Neural cell (in vitro differentiated cells): ENCODE results near the gene DNAJA3. TPM values are rescaled to one million over a fixed set of nuclear protein-coding genes. Genes with fewer than 3 reads are reported as not detected.

Experiments used
- H2AFZ ChIP-seq: fragments of 200-600, 300-800 bp; sonication (generic), shearing (Covaris generic); 2 replicates; pipeline ENCODE4 v1.6.0; 2014; ENCODE audit warnings: low read depth, mild to moderate bottlenecking, antibody characterized with exemption, low read length, moderate library complexity
- H3F3A ChIP-seq: fragments of 200-600 bp; shearing (Covaris generic); 2 replicates; pipeline ENCODE4 v1.6.1; 2016; ENCODE audit warnings: mild to moderate bottlenecking, moderate library complexity, mixed read lengths, antibody characterized with exemption, low read length; ENCODE audit not compliant: insufficient read depth, poor library complexity, severe bottlenecking
- H3K27ac ChIP-seq: fragments of 200-600, 300-800 bp; sonication (generic), shearing (Covaris generic); 2 replicates; pipeline ENCODE4 v1.5.1; 2014; ENCODE audit warnings: mild to moderate bottlenecking, low read length, moderate library complexity
- H3K27me3 ChIP-seq: fragments of 300-800, 200-600 bp; sonication (generic), shearing (Covaris generic); 2 replicates; pipeline ENCODE4 v1.6.0; 2014; ENCODE audit warnings: mild to moderate bottlenecking, low read depth, low read length, moderate library complexity; ENCODE audit not compliant: insufficient read depth
- H3K36me3 ChIP-seq: fragments of 300-800, 200-600 bp; sonication (generic), shearing (Covaris generic); 2 replicates; pipeline ENCODE4 v1.5.1; 2014; ENCODE audit warnings: mild to moderate bottlenecking, antibody characterized with exemption, low read length, moderate library complexity; ENCODE audit not compliant: insufficient read depth
- H3K4me2 ChIP-seq: fragments of 300-800, 200-600 bp; sonication (generic), shearing (Covaris generic); 2 replicates; pipeline ENCODE4 v1.6.0; 2014; ENCODE audit warnings: mild to moderate bottlenecking, low read length
- H3K4me3 ChIP-seq: fragments of 300-800, 200-600 bp; sonication (generic), shearing (Covaris generic); 2 replicates; pipeline ENCODE4 v1.5.1; 2014; ENCODE audit warnings: mild to moderate bottlenecking, low read length, moderate library complexity
- H3K79me2 ChIP-seq: fragments of 200-600 bp; shearing (Covaris generic); replicated peaks from 2 replicates; pipeline ENCODE4 v1.6.0; 2014; ENCODE audit warnings: mild to moderate bottlenecking, low read length, moderate library complexity; ENCODE audit not compliant: insufficient read depth
- H3K9ac ChIP-seq: fragments of 300-800, 200-600 bp; sonication (generic), shearing (Covaris generic); 2 replicates; pipeline ENCODE4 v1.6.1; 2016; ENCODE audit warnings: mild to moderate bottlenecking, low read length, mixed read lengths
- H3K9me2 ChIP-seq: fragments of 200-600 bp; shearing (Covaris generic); 2 replicates; pipeline ENCODE4 v1.6.1; 2016; ENCODE audit warnings: mild to moderate bottlenecking, low read length, mixed read lengths; ENCODE audit not compliant: insufficient read depth
- H3K9me3 ChIP-seq: fragments of 200-600, 300-800 bp; sonication (generic), shearing (Covaris generic); 2 replicates; pipeline ENCODE4 v1.6.1; 2016; ENCODE audit warnings: mild to moderate bottlenecking, mixed run types, low read length, moderate library complexity, mixed read lengths
- H4K20me1 ChIP-seq: fragments of 200-600 bp; shearing (Covaris generic); 2 replicates; pipeline ENCODE4 v1.6.1; 2016; ENCODE audit warnings: mild to moderate bottlenecking, mixed run types; ENCODE audit not compliant: insufficient read depth
- EP300 ChIP-seq: fragments of 450-650 bp; conservative IDR thresholded peaks from 2 replicates; pipeline ENCODE4 v1.6.1; 2014; ENCODE audit warnings: antibody characterized with exemption, mild to moderate bottlenecking, moderate library complexity; ENCODE audit not compliant: poor library complexity, severe bottlenecking
- EZH2 ChIP-seq: fragments of 200-600, 300-800 bp; shearing (Covaris generic), sonication (generic); IDR thresholded peaks from 2 replicates; pipeline ENCODE4 v1.6.1; 2014; ENCODE audit warnings: antibody characterized with exemption, low read length, borderline replicate concordance, mild to moderate bottlenecking; ENCODE audit not compliant: insufficient read depth, poor library complexity, severe bottlenecking
- MXI1 ChIP-seq: fragments of 450-650 bp; conservative IDR thresholded peaks from 2 replicates; pipeline ENCODE4 v1.6.1; 2014; ENCODE audit warnings: antibody characterized with exemption, mild to moderate bottlenecking; ENCODE audit not compliant: poor library complexity, severe bottlenecking
- POLR2AphosphoS5 ChIP-seq: IDR thresholded peaks from 2 replicates; pipeline ENCODE4 v1.6.1; 2012
- RAD21 ChIP-seq: fragments of 450-650 bp; conservative IDR thresholded peaks from 2 replicates; pipeline ENCODE4 v1.6.1; 2014; ENCODE audit warnings: antibody characterized with exemption, mild to moderate bottlenecking, moderate library complexity
- SMC3 ChIP-seq: fragments of 450-650 bp; conservative IDR thresholded peaks from 2 replicates; pipeline ENCODE4 v1.6.1; 2014; ENCODE audit warnings: antibody characterized with exemption, mild to moderate bottlenecking, moderate library complexity; ENCODE audit not compliant: poor library complexity
- TAF1 ChIP-seq: IDR thresholded peaks from 2 replicates; pipeline ENCODE4 v1.6.1; 2012; ENCODE audit warnings: low read depth
- polyA plus RNA-seq: library from polyadenylated mRNA; depleted of rRNA; stranded (reverse); fragments of >200 nt; gene quantifications from 2 replicates; pipeline ENCODE4 v1.2.3, GENCODE V29; 2014
- TF ChIP-seq, protein P1 (sequence below): fragments of 450-650 bp; IDR thresholded peaks from 2 replicates; pipeline ENCODE4 v1.5.1; 2014; ENCODE audit warnings: antibody characterized with exemption, mild to moderate bottlenecking, moderate library complexity; ENCODE audit not compliant: poor library complexity, severe bottlenecking
- TF ChIP-seq, protein P2 (sequence below): IDR thresholded peaks from 2 replicates; pipeline ENCODE4 v1.6.1; 2012; ENCODE audit warnings: borderline replicate concordance

The DNAJA3 gene
- polyA plus RNA-seq, 1 donor from 2014 or later: 44.8 TPM

DNA sequence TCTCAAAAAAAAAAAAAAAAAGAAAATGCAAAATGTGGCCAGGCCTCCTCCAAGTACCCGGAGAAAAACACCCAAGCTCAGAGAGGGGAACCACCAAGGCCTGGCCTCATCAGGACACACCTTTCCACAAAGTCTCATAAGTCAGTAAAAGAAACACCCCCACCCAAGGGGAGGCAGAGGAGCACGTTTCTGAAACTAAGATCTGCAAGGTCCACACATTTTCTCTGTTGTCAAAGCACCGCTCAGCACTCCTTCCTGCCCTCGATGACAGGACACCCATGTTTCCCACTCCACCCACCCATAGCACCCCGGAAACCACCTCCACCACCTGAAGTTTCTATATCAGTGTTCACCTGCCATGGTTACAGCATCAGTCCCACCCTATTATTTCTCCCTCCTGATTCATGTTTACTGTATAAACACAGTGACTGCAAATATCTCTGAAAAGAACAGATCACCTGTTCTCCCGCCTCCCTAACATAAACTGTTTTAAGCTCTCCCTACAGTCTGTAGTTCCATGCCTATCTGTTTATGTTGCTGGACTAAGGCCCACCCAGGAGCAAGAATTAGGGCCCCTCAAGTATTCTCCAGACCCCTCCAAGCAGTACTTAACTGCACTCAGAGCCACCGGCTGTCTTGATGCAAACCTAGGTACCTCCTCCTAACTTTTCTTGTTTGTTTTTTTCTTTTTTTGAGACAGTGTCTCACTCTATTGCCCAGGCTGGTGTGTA lies 11.3 kb upstream of the DNAJA3 start:
- Histone ChIP-seq H3K36me3 (no peaks in the 10 kb centered on the region), H3K9me2 (no peaks in the 10 kb centered on the region), H4K20me1 (no peaks in the 10 kb centered on the region), H3K9ac (no peak overlapping the region), H2AFZ (no peak overlapping the region), H3K27me3 (no peaks in the 10 kb centered on the region), H3K4me2 (no peak overlapping the region), H3F3A (no peaks in the 10 kb centered on the region), H3K27ac (no peak overlapping the region), H3K79me2 (peaks cover 11% of the 10 kb centered on the region), H3K9me3 (no peaks in the 10 kb centered on the region), H3K4me3 (peak overlapping the region; percentile 96)
- TF ChIP-seq SMC3 (no peak), MXI1 (no peak), TAF1 (no peak), POLR2AphosphoS5 (no peak), EP300 (no peak), EZH2 (no peak), RAD21 (no peak)
- TF ChIP-seq, protein P1, sequence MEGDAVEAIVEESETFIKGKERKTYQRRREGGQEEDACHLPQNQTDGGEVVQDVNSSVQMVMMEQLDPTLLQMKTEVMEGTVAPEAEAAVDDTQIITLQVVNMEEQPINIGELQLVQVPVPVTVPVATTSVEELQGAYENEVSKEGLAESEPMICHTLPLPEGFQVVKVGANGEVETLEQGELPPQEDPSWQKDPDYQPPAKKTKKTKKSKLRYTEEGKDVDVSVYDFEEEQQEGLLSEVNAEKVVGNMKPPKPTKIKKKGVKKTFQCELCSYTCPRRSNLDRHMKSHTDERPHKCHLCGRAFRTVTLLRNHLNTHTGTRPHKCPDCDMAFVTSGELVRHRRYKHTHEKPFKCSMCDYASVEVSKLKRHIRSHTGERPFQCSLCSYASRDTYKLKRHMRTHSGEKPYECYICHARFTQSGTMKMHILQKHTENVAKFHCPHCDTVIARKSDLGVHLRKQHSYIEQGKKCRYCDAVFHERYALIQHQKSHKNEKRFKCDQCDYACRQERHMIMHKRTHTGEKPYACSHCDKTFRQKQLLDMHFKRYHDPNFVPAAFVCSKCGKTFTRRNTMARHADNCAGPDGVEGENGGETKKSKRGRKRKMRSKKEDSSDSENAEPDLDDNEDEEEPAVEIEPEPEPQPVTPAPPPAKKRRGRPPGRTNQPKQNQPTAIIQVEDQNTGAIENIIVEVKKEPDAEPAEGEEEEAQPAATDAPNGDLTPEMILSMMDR: no peak
- TF ChIP-seq, protein P2, sequence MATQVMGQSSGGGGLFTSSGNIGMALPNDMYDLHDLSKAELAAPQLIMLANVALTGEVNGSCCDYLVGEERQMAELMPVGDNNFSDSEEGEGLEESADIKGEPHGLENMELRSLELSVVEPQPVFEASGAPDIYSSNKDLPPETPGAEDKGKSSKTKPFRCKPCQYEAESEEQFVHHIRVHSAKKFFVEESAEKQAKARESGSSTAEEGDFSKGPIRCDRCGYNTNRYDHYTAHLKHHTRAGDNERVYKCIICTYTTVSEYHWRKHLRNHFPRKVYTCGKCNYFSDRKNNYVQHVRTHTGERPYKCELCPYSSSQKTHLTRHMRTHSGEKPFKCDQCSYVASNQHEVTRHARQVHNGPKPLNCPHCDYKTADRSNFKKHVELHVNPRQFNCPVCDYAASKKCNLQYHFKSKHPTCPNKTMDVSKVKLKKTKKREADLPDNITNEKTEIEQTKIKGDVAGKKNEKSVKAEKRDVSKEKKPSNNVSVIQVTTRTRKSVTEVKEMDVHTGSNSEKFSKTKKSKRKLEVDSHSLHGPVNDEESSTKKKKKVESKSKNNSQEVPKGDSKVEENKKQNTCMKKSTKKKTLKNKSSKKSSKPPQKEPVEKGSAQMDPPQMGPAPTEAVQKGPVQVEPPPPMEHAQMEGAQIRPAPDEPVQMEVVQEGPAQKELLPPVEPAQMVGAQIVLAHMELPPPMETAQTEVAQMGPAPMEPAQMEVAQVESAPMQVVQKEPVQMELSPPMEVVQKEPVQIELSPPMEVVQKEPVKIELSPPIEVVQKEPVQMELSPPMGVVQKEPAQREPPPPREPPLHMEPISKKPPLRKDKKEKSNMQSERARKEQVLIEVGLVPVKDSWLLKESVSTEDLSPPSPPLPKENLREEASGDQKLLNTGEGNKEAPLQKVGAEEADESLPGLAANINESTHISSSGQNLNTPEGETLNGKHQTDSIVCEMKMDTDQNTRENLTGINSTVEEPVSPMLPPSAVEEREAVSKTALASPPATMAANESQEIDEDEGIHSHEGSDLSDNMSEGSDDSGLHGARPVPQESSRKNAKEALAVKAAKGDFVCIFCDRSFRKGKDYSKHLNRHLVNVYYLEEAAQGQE: no peak

DNA sequence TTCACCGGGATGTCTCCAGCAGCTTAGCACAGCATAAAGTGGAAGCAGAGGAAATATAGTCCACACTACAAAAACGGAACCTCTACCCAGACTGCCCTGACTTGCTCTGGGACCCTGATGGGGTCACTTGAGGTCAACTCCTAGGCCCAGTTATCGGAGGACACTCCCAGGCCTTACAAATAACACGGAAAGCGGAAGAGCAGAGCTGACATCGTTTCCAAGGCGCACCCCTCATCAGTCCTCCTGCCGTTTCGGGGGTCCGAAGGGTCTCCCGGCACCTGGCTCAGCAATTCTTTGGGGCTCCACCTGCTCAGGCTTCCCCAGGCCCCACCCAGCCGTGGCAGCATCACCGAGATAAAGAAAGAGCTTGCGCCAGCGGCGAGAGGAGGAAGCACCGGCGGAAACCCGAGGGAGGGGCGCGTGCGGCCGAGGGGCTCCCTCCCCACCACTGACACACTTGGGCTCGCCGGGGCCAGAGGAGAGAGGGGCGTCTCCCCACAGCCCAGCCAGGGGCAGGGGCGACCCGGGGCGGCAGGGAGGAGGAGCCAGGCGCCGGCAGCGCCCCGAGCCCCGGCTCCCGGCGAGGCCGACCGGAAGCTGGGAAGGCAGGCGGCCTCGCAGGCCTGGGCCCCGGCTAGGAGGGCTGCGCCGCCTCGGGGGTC lies 10.0 kb upstream of the DNAJA3 start:
- peaks cover 11% of the 10 kb centered on the region for H3K79me2 ChIP-seq
- no peaks in the 10 kb centered on the region for H4K20me1 ChIP-seq
- no peaks in the 10 kb centered on the region for H3K36me3 ChIP-seq
- H3K27me3 ChIP-seq: no peaks in the 10 kb centered on the region
- peak overlapping the region; percentile 17 for H3K27ac ChIP-seq
- peak overlapping the region; percentile 40 for H2AFZ ChIP-seq
- peak overlapping the region; percentile 71 for H3K4me2 ChIP-seq
- peak overlapping the region; percentile 96 for H3K4me3 ChIP-seq
- peak overlapping the region; percentile 76 for H3K9ac ChIP-seq
- peak; percentile 28 for TF ChIP-seq POLR2AphosphoS5
- TF ChIP-seq, protein P1: no peak
- no peak for TF ChIP-seq SMC3
- no peak for TF ChIP-seq RAD21
- no peak for TF ChIP-seq MXI1
- TF ChIP-seq TAF1: no peak
- no peaks in the 10 kb centered on the region for H3K9me3 ChIP-seq
- H3K9me2 ChIP-seq: no peaks in the 10 kb centered on the region
- H3F3A ChIP-seq: no peaks in the 10 kb centered on the region
